A549 (cell line): ENCODE results near the gene POLK. TPM values are rescaled to one million over a fixed set of nuclear protein-coding genes. Genes with fewer than 3 reads are reported as not detected.

Source experiments
- ATAC-seq, 2 experiments: fragments of 200-7000 bp in 1 of 2; fragments of >200 bp in 1 of 2; cut with Nextera tagmentation in 1 of 2; cut with Tn5 transposase in 1 of 2; 3 replicates each; pipeline versions ENCODE4 v1.8.0 to v1.9.1; 2018 to 2020; ENCODE audit warnings: mild to moderate bottlenecking in 1 of 2, moderate library complexity in 1 of 2
- CTCF ChIA-PET: fragments of 300-600 bp; sonication (Branson Sonifier 250); formaldehyde crosslinking; extraction: SDS; loops from one replicate; lab custom pipeline; 2021; ENCODE audit warnings: antibody characterized with exemption, inconsistent platforms; lab: Yijun Ruan, JAX
- POLR2A ChIA-PET: fragments of 350-600 bp; formaldehyde crosslinking; extraction: SDS; loops from one replicate; lab custom pipeline; 2021; ENCODE audit warnings: antibody characterized with exemption, inconsistent platforms; lab: Yijun Ruan, JAX
- DNase-seq, 2 experiments: peaks; one replicate each; pipeline versions ENCODE4 v3.0.0 to v3.0.0-alpha.2; 2011 to 2016; ENCODE audit warnings: low read depth in 1 of 2, low spot score in 1 of 2
- FAIRE-seq: peaks from 2 replicates; lab custom pipeline; 2011; peaks lifted over from hg19 to GRCh38; lab: Jason Lieb, UNC
- H3K27ac ChIP-seq, 2 experiments: fragments of >200 bp; sonication (Bioruptor Twin); formaldehyde crosslinking; 3 replicates each; pipeline ENCODE4 v1.5.1; 2016 to 2017
- H3K4me1 ChIP-seq: fragments of >200 bp; sonication (Bioruptor Twin); formaldehyde crosslinking; 3 replicates; pipeline ENCODE4 v1.6.1; 2016
- H3K4me2 ChIP-seq: fragments of >200 bp; sonication (Bioruptor Twin); formaldehyde crosslinking; 3 replicates; pipeline ENCODE4 v1.6.1; 2016
- H3K4me3 ChIP-seq: fragments of >200 bp; sonication (Bioruptor Twin); formaldehyde crosslinking; 3 replicates; pipeline ENCODE4 v1.5.1; 2016
- H3K9me3 ChIP-seq: fragments of >200 bp; sonication (Bioruptor Twin); formaldehyde crosslinking; 3 replicates; pipeline ENCODE4 v1.6.1; 2016
- ATOH8 ChIP-seq: fragments of 250-450 bp; sonication (Bioruptor Pico); IDR thresholded peaks from 2 replicates; pipeline ENCODE4 v1.5.0; 2020; ENCODE audit warnings: low read depth, mild to moderate bottlenecking, moderate library complexity
- CBX2 ChIP-seq: fragments of 200-600 bp; sonication (generic); IDR thresholded peaks from 2 replicates; pipeline ENCODE4 v1.6.1; 2016; ENCODE audit warnings: low read depth, mild to moderate bottlenecking, borderline replicate concordance
- CEBPB ChIP-seq, 2 experiments: fragments of >200 bp in 1 of 2; sonication (Bioruptor Twin) in 1 of 2; formaldehyde crosslinking in 1 of 2; IDR thresholded peaks; 2 replicates each; pipeline ENCODE4 v1.6.1; 2012 to 2016
- EHMT2 ChIP-seq: fragments of 200-600 bp; sonication (generic); IDR thresholded peaks from 2 replicates; pipeline ENCODE4 v1.6.1; 2016; ENCODE audit warnings: antibody characterized with exemption, low read depth, mild to moderate bottlenecking, moderate library complexity
- ESRRA ChIP-seq: fragments of 150-350 bp; IDR thresholded peaks from 2 replicates; pipeline ENCODE4 v1.6.1; 2014; ENCODE audit warnings: mild to moderate bottlenecking, low read length, borderline replicate concordance
- GATA3 ChIP-seq: IDR thresholded peaks from 2 replicates; pipeline ENCODE4 v1.6.1; 2012; ENCODE audit warnings: borderline replicate concordance
- HOXB5 ChIP-seq: fragments of 250-450 bp; sonication (Bioruptor Pico); IDR thresholded peaks from 2 replicates; pipeline ENCODE4 v1.5.0; 2020; ENCODE audit warnings: mild to moderate bottlenecking, moderate library complexity
- KDM1A ChIP-seq: fragments of 200-600 bp; sonication (generic); IDR thresholded peaks from 2 replicates; pipeline ENCODE4 v1.6.1; 2016; ENCODE audit warnings: low read depth, mild to moderate bottlenecking
- NR3C1 ChIP-seq: fragments of >200 bp; sonication (Bioruptor Twin); formaldehyde crosslinking; IDR thresholded peaks from 3 replicates; pipeline ENCODE4 v1.6.1; 2017
- RARB ChIP-seq: fragments of 250-450 bp; sonication (Bioruptor Pico); IDR thresholded peaks from 2 replicates; pipeline ENCODE4 v1.8.0; 2021; ENCODE audit warnings: mild to moderate bottlenecking, moderate library complexity
- RCOR1 ChIP-seq: fragments of 150-350 bp; IDR thresholded peaks from 2 replicates; pipeline ENCODE4 v1.6.1; 2014; ENCODE audit warnings: antibody characterized with exemption, low read length, low read depth
- SMC3 ChIP-seq: fragments of >200 bp; sonication (Bioruptor Twin); formaldehyde crosslinking; IDR thresholded peaks from 3 replicates; pipeline ENCODE4 v1.6.1; 2018; ENCODE audit warnings: inconsistent platforms
- TFCP2L1 ChIP-seq: fragments of 250-450 bp; sonication (Bioruptor Pico); IDR thresholded peaks from 2 replicates; pipeline ENCODE4 v1.5.0; 2021; ENCODE audit warnings: mild to moderate bottlenecking
- TP53 ChIP-seq: fragments of 250-450 bp; sonication (Bioruptor Pico); IDR thresholded peaks from 2 replicates; pipeline ENCODE4 v1.5.0; 2021; ENCODE audit warnings: mild to moderate bottlenecking, moderate library complexity
- ZNF302 ChIP-seq: fragments of 250-450 bp; sonication (Bioruptor Pico); IDR thresholded peaks from 2 replicates; pipeline ENCODE4 v1.9.0; 2021; ENCODE audit warnings: inconsistent platforms, mild to moderate bottlenecking, moderate library complexity
- ZSCAN20 ChIP-seq: fragments of 250-450 bp; sonication (Bioruptor Pico); IDR thresholded peaks from 2 replicates; pipeline ENCODE4 v1.8.0; 2022; ENCODE audit warnings: mild to moderate bottlenecking, moderate library complexity
- WGBS: methylation state at CpG from one replicate; pipeline ENCODE4 v1.1.6; 2017; ENCODE audit errors: missing lambda C conversion rate; 5-methylcytosine and 5-hydroxymethylcytosine counted together
- polyA plus RNA-seq, 4 experiments: library from polyadenylated mRNA; depleted of rRNA in 3 of 4; stranded (reverse); fragments of >200 nt; fragmentation: RNase III in 1 of 4; extraction: RNeasy Plus Mini Kit Qiagen cat#74134 plus additional on column Dnase treatment in 1 of 4; gene quantifications; 2 replicates in 3 of 4; 3 replicates in 1 of 4; pipeline ENCODE4 v1.2.3, GENCODE V29; 2011 to 2017
- small RNA-seq, 6 experiments: library from RNA; depleted of rRNA; stranded (forward); fragments of <200 nt; gene quantifications; one replicate each; pipeline ENCODE3, GENCODE V24; 2012

POLK gene
- polyA plus RNA-seq, 2 of the 4 experiments (the other 2 are of a cell fraction), result 10.9 to 39.8 TPM

- Histone ChIP-seq H3K4me3 (no peak overlapping the region), H3K27ac (no peak overlapping the region), H3K4me1 (no peaks in the 10 kb centered on the region), H3K9me3 (no peaks in the 10 kb centered on the region), H3K4me2 (no peak overlapping the region)
- 10% methylated on average over 3 of the region's 3 CpGs for WGBS
- no peak for ATAC-seq
- no peak for FAIRE-seq
- ChIA-PET POLR2A (no interaction called here), CTCF (no interaction called here)
- DNase-seq, result no peak
- TF ChIP-seq ESRRA, result no peak
- no peak for TF ChIP-seq ZSCAN20 (CRISPR knock-in tag)
- TF ChIP-seq KDM1A, result no peak
These were observed 128.0 kb downstream of the POLK start for GRCh38 chr5:75639535-75640311.

GRCh38 chr5:75640395-75640794 lies 128.7 kb downstream of the POLK start:
- DNase-seq (no peak), ATAC-seq (peak in 1 of 2 experiments; percentile 62; a peak in 3 of 6 replicates), FAIRE-seq (no peak)
- H3K4me2 ChIP-seq, result no peak overlapping the region
- no peak for TF ChIP-seq ESRRA
- no peak for TF ChIP-seq TFCP2L1 (CRISPR knock-in tag)
- no peak for TF ChIP-seq CBX2
- TF ChIP-seq CEBPB (IDR thresholded peaks at IDR 0.05), result no peak
- CTCF ChIA-PET, result no interaction called here
- no peaks in the 10 kb centered on the region for H3K9me3 ChIP-seq
- POLR2A ChIA-PET, result no interaction called here
- H3K4me3 ChIP-seq, result no peak overlapping the region
- no peaks in the 10 kb centered on the region for H3K4me1 ChIP-seq
- no peak overlapping the region for H3K27ac ChIP-seq

GRCh38 chr5:75640826-75641225 lies 129.1 kb downstream of the POLK start:
- Histone ChIP-seq H3K9me3 (no peaks in the 10 kb centered on the region), H3K27ac (no peak overlapping the region), H3K4me1 (no peaks in the 10 kb centered on the region), H3K4me2 (no peak overlapping the region), H3K4me3 (no peak overlapping the region)
- no peak for TF ChIP-seq HOXB5 (CRISPR knock-in tag)
- TF ChIP-seq ZNF302 (CRISPR knock-in tag), result no peak
- TF ChIP-seq NR3C1, result no peak
- TF ChIP-seq KDM1A, result no peak
- POLR2A ChIA-PET, result no interaction called here
- 84% methylated on average over 2 of the region's 2 CpGs for WGBS
- FAIRE-seq (no peak), DNase-seq (no peak), ATAC-seq (no peak)
- CTCF ChIA-PET, result no interaction called here

GRCh38 chr5:75648712-75649111 lies 137.0 kb downstream of the POLK start:
- FAIRE-seq (no peak), ATAC-seq (no peak), DNase-seq (no peak)
- ChIA-PET CTCF (no interaction called here), POLR2A (no interaction called here)
- 35% methylated on average over 2 of the region's 2 CpGs for WGBS
- no peaks in the 10 kb centered on the region for H3K9me3 ChIP-seq
- 0 out of 3 replicates have a peak overlapping the region, but pooled peaks have one; percentile 29 for H3K4me2 ChIP-seq
- H3K27ac ChIP-seq, result no peak overlapping the region
- H3K4me3 ChIP-seq, result no peak overlapping the region
- TF ChIP-seq ZNF302 (CRISPR knock-in tag) (no peak), GATA3 (no peak), TP53 (CRISPR knock-in tag) (no peak), ATOH8 (CRISPR knock-in tag) (no peak), SMC3 (no peak), EHMT2 (no peak), RARB (no peak), RCOR1 (no peak)
- H3K4me1 ChIP-seq, result no peaks in the 10 kb centered on the region

Small RNA genes lying within 50 kb of the gene (small RNA-seq; reads per million reads assigned to genes)
- 0 reads per million in 6 experiments for gene RNU7-175P

Other genes with a start within 250 kb of the POLK start
- gene HMGCR, start 174.7 kb upstream of the POLK start, polyA plus RNA-seq (2011; rRNA removed), result 25.9 and 30.1 TPM in 2 replicates
- 28.6 to 35.0 TPM (median 33.4 TPM) in 3 replicates for gene HMGCR, start 174.7 kb upstream of the POLK start, polyA plus RNA-seq (2017; fragmentation: RNase III; extraction: RNeasy Plus Mini Kit Qiagen cat#74134 plus additional on column Dnase treatment)
- gene CERT1, start 262 bp upstream of the POLK start, polyA plus RNA-seq (2011; rRNA removed), result 19.5 and 25.7 TPM in 2 replicates
- gene CERT1, start 262 bp upstream of the POLK start, polyA plus RNA-seq (2017; fragmentation: RNase III; extraction: RNeasy Plus Mini Kit Qiagen cat#74134 plus additional on column Dnase treatment), result 22.5 to 27.7 TPM (median 22.5 TPM) in 3 replicates
- gene ANKDD1B, start 99.6 kb downstream of the POLK start, polyA plus RNA-seq (2011; rRNA removed), result 0.14 and 0.30 TPM in 2 replicates
- gene ANKDD1B, start 99.6 kb downstream of the POLK start, polyA plus RNA-seq (2017; fragmentation: RNase III; extraction: RNeasy Plus Mini Kit Qiagen cat#74134 plus additional on column Dnase treatment), result 0.05 to 0.17 TPM (median 0.09 TPM) in 3 replicates
- gene POC5, start 205.5 kb downstream of the POLK start, polyA plus RNA-seq (2011; rRNA removed), result 21.6 and 26.2 TPM in 2 replicates
- 11.5 to 14.1 TPM (median 12.7 TPM) in 3 replicates for gene POC5, start 205.5 kb downstream of the POLK start, polyA plus RNA-seq (2017; fragmentation: RNase III; extraction: RNeasy Plus Mini Kit Qiagen cat#74134 plus additional on column Dnase treatment)